Memory B cell (primary cell): Measurements from ENCODE around the gene C6orf62.
"Not testable (repeated sequence)": the region's sequence is repeated elsewhere in the genome, so short reads cannot be mapped to it uniquely, and the experiment has no call there.

Source experiments
- ATAC-seq: fragments of 150-1000 bp; cut with Tn5 transposase; 2 replicates; pipeline ENCODE4 v1.10.0; 2021; ENCODE audit warnings: low read depth, mild to moderate bottlenecking, moderate library complexity
- DNase-seq, 2 donors: peaks; one replicate each; pipeline ENCODE4 v3.0.0; 2022; ENCODE audit warnings: low spot score in 2 of 2
- H3K27ac Mint-ChIP-seq: one replicate; pipeline ENCODE4 v1.8.0; 2022; ENCODE audit warnings: mild to moderate bottlenecking, moderate library complexity, mixed read lengths
- H3K27me3 Mint-ChIP-seq: one replicate; pipeline ENCODE4 v1.8.0; 2022; ENCODE audit warnings: mixed read lengths
- H3K36me3 Mint-ChIP-seq: one replicate; pipeline ENCODE4 v1.8.0; 2022; ENCODE audit warnings: mild to moderate bottlenecking, mixed read lengths
- H3K4me1 Mint-ChIP-seq: one replicate; pipeline ENCODE4 v1.8.0; 2022; ENCODE audit warnings: mixed read lengths
- H3K4me3 Mint-ChIP-seq: one replicate; pipeline ENCODE4 v1.8.0; 2022; ENCODE audit warnings: mild to moderate bottlenecking, moderate library complexity, mixed read lengths
- H3K9me3 Mint-ChIP-seq: one replicate; pipeline ENCODE4 v1.8.0; 2022; ENCODE audit warnings: mixed read lengths

The C6orf62 gene

DNA sequence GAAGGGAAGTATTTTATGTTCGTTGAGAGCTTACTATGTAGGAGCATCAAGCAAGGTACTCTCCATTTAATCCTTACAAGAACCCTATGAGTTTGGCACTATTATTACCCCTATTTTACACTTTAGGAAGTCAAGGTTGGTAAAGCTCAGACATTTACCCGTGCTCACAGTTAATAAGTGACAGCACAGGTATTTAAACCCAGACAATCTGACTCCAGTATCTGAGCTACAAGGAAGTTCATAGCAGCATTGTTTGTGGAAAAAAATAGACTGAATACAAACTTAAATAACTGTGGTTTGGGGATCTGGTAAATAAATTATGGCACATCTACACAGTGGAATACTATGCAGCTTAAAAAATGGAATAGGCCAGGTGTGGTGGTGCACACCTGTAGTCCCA, 34.6 kb upstream of the C6orf62 start:
- Mint-ChIP-seq H3K4me3 (no peak overlapping the region), H3K9me3 (peaks cover 5% of the 10 kb centered on the region), H3K27ac (no peak overlapping the region), H3K27me3 (no peaks in the 10 kb centered on the region), H3K4me1 (peaks cover 6% of the 10 kb centered on the region), H3K36me3 (peaks cover 1% of the 10 kb centered on the region)
- DNase-seq (no peak), ATAC-seq (no peak)

GRCh38 chr6:24752917-24753492, 34.1 kb upstream of the C6orf62 start:
- Mint-ChIP-seq H3K27ac (no peak overlapping the region), H3K9me3 (peaks cover 5% of the 10 kb centered on the region), H3K4me3 (no peak overlapping the region), H3K4me1 (peaks cover 6% of the 10 kb centered on the region), H3K27me3 (no peaks in the 10 kb centered on the region), H3K36me3 (peaks cover 1% of the 10 kb centered on the region)
- ATAC-seq (no peak), DNase-seq (no peak)

DNA sequence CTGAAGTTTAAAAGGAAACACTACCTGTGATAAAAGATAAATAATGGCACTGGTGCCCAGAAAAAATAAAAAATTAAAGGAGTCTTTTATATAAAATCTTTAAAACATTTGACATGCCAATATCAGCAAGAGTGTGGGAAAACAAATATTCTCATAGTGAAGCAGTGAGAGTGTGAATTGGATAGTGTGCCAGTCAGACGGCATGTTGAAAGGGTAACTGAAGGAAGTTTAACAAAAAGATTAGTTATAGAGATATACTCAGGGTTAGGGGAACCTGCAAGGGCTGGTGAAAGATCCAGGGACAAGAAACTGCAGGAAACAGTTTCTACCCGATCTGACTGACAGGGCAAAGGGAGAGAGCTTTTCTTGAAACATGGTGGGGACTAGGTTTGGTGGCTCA, 33.5 kb upstream of the C6orf62 start:
- ATAC-seq, result no peak
- Mint-ChIP-seq H3K9me3 (peaks cover 5% of the 10 kb centered on the region), H3K27ac (no peak overlapping the region), H3K36me3 (peaks cover 1% of the 10 kb centered on the region), H3K4me3 (no peak overlapping the region), H3K4me1 (peaks cover 6% of the 10 kb centered on the region), H3K27me3 (no peaks in the 10 kb centered on the region)
- DNase-seq, result no peak

DNA sequence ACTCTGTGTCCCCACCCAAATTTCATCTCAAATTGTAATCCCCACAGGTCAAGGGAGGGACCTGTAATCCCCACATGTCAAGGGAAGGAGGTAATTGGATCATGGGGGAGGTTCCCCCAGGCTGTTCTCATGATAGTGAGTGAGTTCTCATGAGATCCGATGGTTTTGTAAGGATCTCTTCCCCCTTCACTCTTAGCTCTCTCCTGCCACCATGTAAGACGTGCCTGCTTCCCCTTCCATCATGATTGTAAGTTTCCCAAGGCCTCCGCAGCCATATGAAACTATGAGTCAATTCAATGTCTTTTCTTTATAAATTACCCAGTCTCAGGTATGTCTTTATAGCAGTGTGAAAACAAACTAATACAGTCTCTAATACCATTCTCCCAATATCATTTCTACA, 31.9 kb upstream of the C6orf62 start:
- H3K4me3 Mint-ChIP-seq, H3K36me3 Mint-ChIP-seq, DNase-seq, ATAC-seq, H3K9me3 Mint-ChIP-seq, H3K27ac Mint-ChIP-seq, H3K27me3 Mint-ChIP-seq, H3K4me1 Mint-ChIP-seq: not testable (repeated sequence)

- H3K27me3 Mint-ChIP-seq, result no peaks in the 10 kb centered on the region
- no peak overlapping the region for H3K4me3 Mint-ChIP-seq
- ATAC-seq (no peak), DNase-seq (no peak)
- no peak overlapping the region for H3K27ac Mint-ChIP-seq
- peaks cover 4% of the 10 kb centered on the region for H3K9me3 Mint-ChIP-seq
- peaks cover under 1% of the 10 kb centered on the region for H3K36me3 Mint-ChIP-seq
- peaks cover 12% of the 10 kb centered on the region for H3K4me1 Mint-ChIP-seq
Observed at GRCh38 chr6:24749297-24749696, 30.3 kb upstream of the C6orf62 start.

DNA sequence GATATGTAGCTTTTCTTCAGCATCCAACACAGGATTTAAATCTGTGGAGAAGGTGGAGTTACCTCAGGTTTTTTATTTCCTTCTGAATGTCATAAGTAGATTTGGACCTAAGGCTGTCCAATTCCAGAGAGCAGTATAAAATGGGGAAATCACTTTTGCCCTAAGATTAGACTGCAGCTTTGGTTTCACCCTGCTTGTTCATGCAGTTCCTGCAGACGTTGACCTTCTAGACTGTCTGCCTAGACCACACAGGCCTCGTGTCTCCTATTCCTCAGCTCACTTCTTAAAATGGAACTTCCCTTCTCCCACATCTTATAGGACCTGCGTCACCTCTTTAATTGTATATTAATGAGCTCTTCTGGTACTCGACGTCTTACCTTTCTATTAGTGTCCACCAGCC, 26.0 kb upstream of the C6orf62 start:
- H3K9me3 Mint-ChIP-seq, result peaks cover 6% of the 10 kb centered on the region
- H3K4me3 Mint-ChIP-seq, result no peak overlapping the region
- no peak for ATAC-seq
- H3K27me3 Mint-ChIP-seq, result no peaks in the 10 kb centered on the region
- no peak overlapping the region for H3K27ac Mint-ChIP-seq
- DNase-seq, result no peak
- no peaks in the 10 kb centered on the region for H3K36me3 Mint-ChIP-seq
- H3K4me1 Mint-ChIP-seq, result peaks cover 23% of the 10 kb centered on the region

DNA sequence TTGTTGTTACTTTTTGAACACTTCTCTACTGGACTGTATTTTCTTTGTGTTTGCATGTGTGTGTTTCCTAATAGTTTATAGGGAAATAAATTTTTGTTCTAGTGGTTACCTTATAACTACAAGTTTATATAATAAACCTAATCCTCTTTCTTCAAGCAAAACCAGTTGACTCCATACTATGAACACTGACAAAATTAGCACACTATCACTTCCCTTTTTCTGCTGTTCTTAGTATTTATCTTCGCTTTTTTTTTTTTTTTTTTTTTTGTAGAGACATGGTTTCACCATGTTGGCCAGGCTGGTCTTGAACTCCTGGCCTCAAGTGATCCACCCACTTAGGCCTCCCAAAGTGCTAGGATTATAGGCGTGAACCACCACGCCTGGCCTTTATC, 25.0 kb upstream of the C6orf62 start:
- Mint-ChIP-seq H3K27ac (peak overlapping the region; percentile 66), H3K4me3 (no peak overlapping the region), H3K4me1 (peaks cover 18% of the 10 kb centered on the region), H3K36me3 (no peaks in the 10 kb centered on the region), H3K9me3 (peaks cover 6% of the 10 kb centered on the region), H3K27me3 (no peaks in the 10 kb centered on the region)
- DNase-seq (no peak), ATAC-seq (peak; percentile 90)

DNA sequence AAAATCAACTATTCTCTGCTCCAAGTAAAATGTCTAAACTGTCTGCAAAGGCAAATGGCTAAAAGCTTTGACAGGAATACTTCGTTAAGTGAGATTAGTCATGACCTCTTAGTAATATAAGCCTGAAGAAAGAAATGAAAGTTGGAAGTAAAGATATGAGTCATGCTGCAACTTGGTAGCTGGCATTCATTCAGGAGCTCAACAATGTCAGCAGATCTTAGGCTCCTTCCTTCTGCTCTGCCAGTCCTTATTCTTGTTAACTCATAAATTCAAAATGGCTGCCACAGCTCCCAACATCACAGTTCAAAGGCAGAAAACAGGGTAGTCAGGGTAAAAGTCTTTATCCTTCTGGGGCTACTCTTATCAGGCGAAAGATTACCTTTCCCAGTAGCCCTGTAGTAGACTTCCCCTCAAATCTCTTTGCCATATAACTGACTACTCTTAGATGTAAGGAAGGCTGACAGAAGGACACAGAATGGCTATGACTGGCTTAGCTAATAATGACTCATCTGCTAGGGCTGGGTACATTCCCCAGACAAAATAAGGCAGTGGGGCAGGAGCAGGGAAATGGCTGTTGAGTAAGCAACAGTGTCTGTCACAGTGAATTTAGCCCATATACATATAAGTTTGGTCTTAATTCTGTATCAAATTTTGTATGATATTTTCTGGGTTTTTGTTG, 24.4 kb upstream of the C6orf62 start:
- Mint-ChIP-seq H3K4me3 (no peak overlapping the region), H3K27me3 (no peaks in the 10 kb centered on the region), H3K9me3 (peaks cover 6% of the 10 kb centered on the region), H3K36me3 (no peaks in the 10 kb centered on the region), H3K27ac (peak overlapping the region; percentile 66), H3K4me1 (peaks cover 16% of the 10 kb centered on the region)
- peak; percentile 45 for ATAC-seq
- no peak for DNase-seq

- Mint-ChIP-seq H3K4me3 (no peak overlapping the region), H3K27me3 (no peaks in the 10 kb centered on the region), H3K4me1 (peaks cover 16% of the 10 kb centered on the region), H3K9me3 (peaks cover 6% of the 10 kb centered on the region), H3K27ac (no peak overlapping the region), H3K36me3 (no peaks in the 10 kb centered on the region)
- DNase-seq (no peak), ATAC-seq (no peak)
Observed at GRCh38 chr6:24742216-24742738, 23.3 kb upstream of the C6orf62 start.

DNA sequence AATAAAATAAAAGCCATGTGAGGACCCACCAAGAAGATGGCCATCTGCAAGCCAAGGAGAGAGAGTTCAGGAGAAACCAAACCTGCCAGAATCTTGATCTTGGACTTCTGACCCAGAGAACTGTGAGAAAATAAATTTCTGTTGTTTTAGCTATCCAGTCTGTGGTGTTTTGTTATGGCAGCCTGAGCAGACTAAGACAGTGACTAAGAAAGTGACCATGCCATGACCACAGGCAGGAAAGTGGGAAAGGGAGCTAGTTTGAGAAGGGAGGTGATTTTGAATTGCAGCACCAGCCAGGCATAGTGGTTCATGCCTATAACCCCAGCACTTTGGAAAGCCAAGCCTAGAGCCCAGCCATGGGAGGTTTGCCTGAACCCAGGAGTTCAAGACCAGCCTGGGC, 21.9 kb upstream of the C6orf62 start:
- H3K27me3 Mint-ChIP-seq, result no peaks in the 10 kb centered on the region
- DNase-seq (no peak), ATAC-seq (no peak)
- H3K36me3 Mint-ChIP-seq, result no peaks in the 10 kb centered on the region
- H3K9me3 Mint-ChIP-seq, result peaks cover 6% of the 10 kb centered on the region
- no peak overlapping the region for H3K27ac Mint-ChIP-seq
- H3K4me1 Mint-ChIP-seq, result peaks cover 16% of the 10 kb centered on the region
- H3K4me3 Mint-ChIP-seq, result no peak overlapping the region

DNA sequence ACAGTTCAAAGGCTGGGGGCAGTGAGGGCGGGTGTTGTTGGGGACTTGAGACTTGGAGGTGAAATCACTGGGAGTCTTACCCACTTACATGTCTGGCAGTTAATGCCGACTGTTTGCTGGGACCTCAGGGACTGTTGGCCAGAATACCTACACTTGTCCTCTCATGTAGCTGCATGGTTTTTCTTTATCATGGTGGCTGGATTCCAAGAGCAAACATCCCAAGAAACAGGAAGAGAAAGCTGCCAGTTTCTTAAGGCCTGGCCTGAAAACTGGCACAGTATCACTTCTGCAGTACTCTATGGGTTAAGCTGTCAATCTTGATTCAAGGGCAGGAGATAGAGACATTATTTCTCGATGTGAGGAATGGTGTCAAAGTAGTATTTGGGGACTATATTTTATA, 19.8 kb upstream of the C6orf62 start:
- no peak for ATAC-seq
- Mint-ChIP-seq H3K27me3 (no peaks in the 10 kb centered on the region), H3K9me3 (peaks cover 6% of the 10 kb centered on the region), H3K36me3 (no peaks in the 10 kb centered on the region), H3K4me1 (peaks cover 8% of the 10 kb centered on the region), H3K4me3 (no peak overlapping the region), H3K27ac (no peak overlapping the region)
- DNase-seq, result no peak

DNA sequence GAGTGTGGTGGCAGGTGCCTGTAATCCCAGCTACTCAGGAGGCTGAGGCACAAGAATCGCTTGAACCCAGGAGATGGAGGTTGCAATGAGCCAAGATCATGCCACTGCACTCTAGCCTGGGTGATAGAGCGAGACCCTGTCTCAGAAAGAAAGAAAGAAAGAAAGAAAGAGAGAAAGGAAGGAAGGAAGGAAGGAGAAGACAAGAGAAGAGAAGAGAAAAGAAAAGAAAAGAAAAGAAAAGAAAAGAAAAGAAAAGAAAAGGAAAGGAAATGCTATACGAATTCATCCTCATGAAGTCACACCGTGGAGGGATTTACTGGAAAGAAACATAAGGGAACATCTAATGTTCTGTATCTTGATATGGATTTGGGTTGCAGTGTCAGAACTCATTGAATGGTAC, 15.8 kb upstream of the C6orf62 start:
- H3K36me3 Mint-ChIP-seq, H3K4me3 Mint-ChIP-seq, H3K27me3 Mint-ChIP-seq, H3K4me1 Mint-ChIP-seq, ATAC-seq, H3K27ac Mint-ChIP-seq, DNase-seq: not testable (repeated sequence)
- H3K9me3 Mint-ChIP-seq, result peaks cover 11% of the 10 kb centered on the region

DNA sequence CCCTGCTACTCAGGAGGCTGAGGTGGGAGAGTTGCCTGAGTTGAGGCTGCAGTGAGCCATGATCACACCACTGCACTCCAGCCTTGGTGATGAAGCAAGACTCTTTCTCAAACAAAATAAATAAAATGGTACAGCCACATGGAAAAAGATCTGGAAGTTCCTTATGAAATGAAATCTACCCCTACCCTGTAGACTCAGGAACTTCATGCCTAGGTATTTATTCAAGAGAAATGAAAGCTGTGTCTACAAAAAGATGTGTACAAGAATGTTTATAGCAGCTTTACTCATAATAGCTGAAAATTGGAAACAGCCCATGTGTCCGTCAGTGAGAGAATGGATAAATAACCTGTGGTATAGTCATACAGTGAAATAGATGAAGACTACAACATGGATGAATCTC, 15.2 kb upstream of the C6orf62 start:
- DNase-seq (no peak), ATAC-seq (no peak)
- H3K9me3 Mint-ChIP-seq, result peaks cover 11% of the 10 kb centered on the region
- H3K4me3 Mint-ChIP-seq, result no peak overlapping the region
- peaks cover 8% of the 10 kb centered on the region for H3K36me3 Mint-ChIP-seq
- no peaks in the 10 kb centered on the region for H3K4me1 Mint-ChIP-seq
- H3K27ac Mint-ChIP-seq, result no peak overlapping the region
- no peaks in the 10 kb centered on the region for H3K27me3 Mint-ChIP-seq

DNA sequence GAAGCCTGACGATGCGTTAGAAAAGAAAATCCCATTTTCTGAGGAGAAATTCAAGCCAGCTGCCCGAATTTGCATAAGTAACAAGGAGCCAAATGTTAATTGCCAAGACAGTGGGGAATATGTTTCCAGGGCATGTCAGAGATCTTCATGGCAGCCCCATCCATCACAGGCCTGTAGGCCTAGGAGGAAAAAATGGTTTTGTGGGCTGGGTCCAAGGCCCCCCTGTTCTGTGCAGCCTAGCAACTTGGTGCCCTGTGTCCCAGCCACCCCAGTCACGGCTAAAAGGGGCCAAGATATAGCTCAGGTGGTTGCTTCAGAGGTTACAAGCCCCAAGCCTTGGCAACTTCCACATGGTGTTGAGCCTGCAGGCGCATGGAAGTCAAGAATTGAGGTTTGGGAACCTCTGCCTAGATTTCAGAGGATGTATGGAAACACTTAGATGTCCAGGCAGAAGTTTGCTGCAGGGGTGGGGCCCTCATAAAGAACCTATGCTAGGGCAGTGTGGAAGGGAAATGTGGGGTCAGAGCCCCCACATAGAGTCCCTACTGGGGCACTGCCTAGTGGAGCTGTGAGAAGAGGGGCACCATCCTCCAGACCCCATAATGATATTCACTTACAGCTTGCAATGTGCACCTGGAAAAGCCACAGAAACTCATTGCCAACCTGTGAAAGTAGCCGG, 12.6 kb upstream of the C6orf62 start:
- not testable (repeated sequence) for H3K36me3 Mint-ChIP-seq, H3K4me3 Mint-ChIP-seq, H3K27ac Mint-ChIP-seq, H3K27me3 Mint-ChIP-seq, H3K4me1 Mint-ChIP-seq, ATAC-seq, DNase-seq
- peaks cover 11% of the 10 kb centered on the region for H3K9me3 Mint-ChIP-seq
